Neural crest cell (in vitro differentiated cells): ENCODE data around the gene OR5AP2. TPM values are rescaled to one million over a fixed set of nuclear protein-coding genes. Genes with fewer than 3 reads are reported as not detected.
"Not testable (repeated sequence)": the region's sequence is repeated elsewhere in the genome, so short reads cannot be mapped to it uniquely, and the experiment has no call there.

Experiments used
- DNase-seq: peaks from one replicate; pipeline ENCODE4 v3.0.0; 2021; ENCODE audit warnings: low read depth, mixed read lengths, low spot score
- H3K27ac Mint-ChIP-seq: one replicate; pipeline ENCODE4 v1.8.0; 2021; ENCODE audit warnings: mild to moderate bottlenecking, mixed read lengths; ENCODE audit not compliant: unreplicated experiment
- H3K27me3 Mint-ChIP-seq: 2 replicates; pipeline ENCODE4 v1.8.0; 2021; ENCODE audit warnings: low read depth, mild to moderate bottlenecking, mixed read lengths
- H3K36me3 Mint-ChIP-seq: 2 replicates; pipeline ENCODE4 v1.8.0; 2021; ENCODE audit warnings: low read depth, mild to moderate bottlenecking, mixed read lengths
- H3K4me1 Mint-ChIP-seq: 2 replicates; pipeline ENCODE4 v1.8.0; 2021; ENCODE audit warnings: mixed read lengths
- H3K4me3 Mint-ChIP-seq: one replicate; pipeline ENCODE4 v1.8.0; 2021; ENCODE audit warnings: mild to moderate bottlenecking, mixed read lengths
- H3K9me3 Mint-ChIP-seq: 2 replicates; pipeline ENCODE4 v1.8.0; 2021; ENCODE audit warnings: mixed read lengths
- CTCF ChIP-seq: fragments of 200-600 bp; sonication (generic); conservative IDR thresholded peaks from 2 replicates; pipeline ENCODE4 v1.5.0; 2021; ENCODE audit warnings: antibody characterized with exemption, mild to moderate bottlenecking
- total RNA-seq: library from RNA; stranded (reverse); gene quantifications from 2 replicates; pipeline ENCODE4 v1.2.1, GENCODE V29; 2021

The OR5AP2 gene
- total RNA-seq, 1 donor from 2014 or later = not detected

DNA sequence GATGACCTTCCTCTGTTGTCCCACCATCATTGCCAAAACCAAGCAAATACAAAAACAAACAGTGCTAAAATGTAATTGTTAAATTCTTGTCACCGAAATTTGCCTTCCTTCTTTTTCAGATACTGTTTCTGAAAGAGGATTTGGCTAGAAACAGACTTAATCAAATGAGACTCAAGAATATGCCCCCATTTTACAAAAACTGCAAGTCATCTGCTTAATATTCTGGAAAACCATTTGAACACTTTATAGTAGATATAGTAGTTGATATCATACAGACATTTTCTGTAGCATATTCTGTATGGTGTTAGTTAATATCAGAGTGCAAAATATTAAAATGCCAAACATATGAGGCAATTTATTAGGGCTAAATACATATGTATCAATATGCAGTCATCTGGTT lies 31.1 kb downstream of the OR5AP2 start:
- DNase-seq = no peak
- Mint-ChIP-seq H3K9me3 (no peaks in the 10 kb centered on the region), H3K4me3 (no peak overlapping the region), H3K27me3 (no peaks in the 10 kb centered on the region), H3K27ac (no peak overlapping the region), H3K36me3 (no peaks in the 10 kb centered on the region), H3K4me1 (no peaks in the 10 kb centered on the region)
- no peak for TF ChIP-seq CTCF

DNA sequence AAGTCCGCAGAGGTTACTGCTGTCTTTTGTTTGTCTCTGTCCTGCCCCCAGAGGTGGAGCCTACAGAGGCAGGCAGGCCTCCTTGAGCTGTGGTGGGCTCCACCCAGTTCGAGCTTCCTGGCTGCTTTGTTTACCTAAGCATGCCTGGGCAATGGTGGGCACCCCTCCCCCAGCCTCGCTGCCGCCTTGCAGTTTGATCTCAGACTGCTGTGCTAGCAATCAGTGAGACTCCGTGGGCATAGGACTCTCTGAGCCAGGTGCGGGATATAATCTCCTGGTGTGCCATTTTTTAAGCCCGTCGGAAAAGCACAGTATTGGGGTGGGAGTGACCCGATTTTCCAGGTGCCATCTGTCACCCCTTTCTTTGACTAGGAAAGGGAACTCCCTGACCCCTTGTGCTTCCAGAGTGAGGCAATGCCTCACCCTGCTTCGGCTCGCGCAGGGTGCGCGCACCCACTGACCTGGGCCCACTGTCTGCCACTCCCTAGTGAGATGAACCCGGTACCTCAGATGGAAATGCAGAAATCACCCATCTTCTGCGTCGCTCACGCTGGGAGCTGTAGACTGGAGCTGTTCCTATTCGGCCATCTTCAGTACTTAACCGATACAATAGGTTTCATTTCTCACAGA lies 50.0 kb downstream of the OR5AP2 start:
- H3K9me3 Mint-ChIP-seq, DNase-seq, H3K4me1 Mint-ChIP-seq, H3K27me3 Mint-ChIP-seq, H3K36me3 Mint-ChIP-seq, H3K27ac Mint-ChIP-seq, H3K4me3 Mint-ChIP-seq: not testable (repeated sequence)

Other genes with a start within 250 kb of the OR5AP2 start
- gene OR5AL1, start 229.7 kb downstream of the OR5AP2 start, total RNA-seq = not detected in 2 replicates
- not detected in 2 replicates for gene OR5M3, start 169.1 kb downstream of the OR5AP2 start, total RNA-seq
- gene OR5M8, start 151.1 kb downstream of the OR5AP2 start, total RNA-seq = not detected in 2 replicates
- gene OR5M11, start 99.2 kb downstream of the OR5AP2 start, total RNA-seq = not detected in 2 replicates
- gene OR5M10, start 64.7 kb downstream of the OR5AP2 start, total RNA-seq = not detected in 2 replicates
- gene OR5M1, start 27.6 kb downstream of the OR5AP2 start, total RNA-seq = not detected in 2 replicates
- gene OR5AR1, start 21.2 kb upstream of the OR5AP2 start, total RNA-seq = not detected in 2 replicates
- not detected in 2 replicates for gene OR9G1, start 56.7 kb upstream of the OR5AP2 start, total RNA-seq
- not detected in 2 replicates for gene OR9G4, start 106.3 kb upstream of the OR5AP2 start, total RNA-seq